Ascending aorta (tissue), 2 donors: ENCODE results near the gene OSMR. TPM values are rescaled to one million over a fixed set of nuclear protein-coding genes. Genes with fewer than 3 reads are reported as not detected.
"Not testable (repeated sequence)": the region's sequence is repeated elsewhere in the genome, so short reads cannot be mapped to it uniquely, and the experiment has no call there.

Source experiments
- DNase-seq, 2 donors: peaks; one replicate each; pipeline ENCODE4 v3.0.0-alpha.2; 2019; ENCODE audit warnings: low spot score in 2 of 2
- H3K27ac ChIP-seq, 2 donors: fragments of 200-600 bp; sonication (generic); one replicate each; pipeline ENCODE4 v1.5.1; 2016 to 2017; ENCODE audit warnings: mild to moderate bottlenecking in 1 of 2
- H3K27me3 ChIP-seq: fragments of 200-600 bp; sonication (generic); one replicate; pipeline ENCODE4 v1.5.1; 2017
- H3K36me3 ChIP-seq, 2 donors: fragments of 200-600 bp; sonication (generic); one replicate each; pipeline ENCODE4 v1.5.1; 2016
- H3K4me1 ChIP-seq, 2 donors: fragments of 200-600 bp; sonication (generic); one replicate each; pipeline ENCODE4 v1.5.1; 2016 to 2017; ENCODE audit warnings: mild to moderate bottlenecking in 1 of 2
- H3K4me3 ChIP-seq, 2 donors: fragments of 200-600 bp; sonication (generic); one replicate each; pipeline ENCODE4 v1.5.1; 2016 to 2017; ENCODE audit warnings: mild to moderate bottlenecking in 1 of 2
- H3K9me3 ChIP-seq, 2 donors: fragments of 200-600 bp; sonication (generic); one replicate each; pipeline ENCODE4 v1.5.1; 2016
- CTCF ChIP-seq, 3 experiments: fragments of 200-600 bp in 2 of 3; fragments of 450-650 bp in 1 of 3; sonication (generic) in 2 of 3; IDR thresholded peaks; one replicate each; pipeline ENCODE4 v1.5.1; 2016 to 2019; ENCODE audit warnings: antibody characterized with exemption in 3 of 3, mild to moderate bottlenecking in 1 of 3, moderate library complexity in 1 of 3
- intact Hi-C: fragments of 100-400 bp; cut with DNase I; formaldehyde crosslinking; loops from one replicate; pipeline ENCODE4 v1.15.1; 2023
- total RNA-seq: library from RNA; depleted of rRNA; stranded (reverse); fragments of >200 nt; gene quantifications from one replicate; pipeline ENCODE4 v1.1.0, GENCODE V29; 2016

OSMR gene
- total RNA-seq, 1 donor from 2014 or later, result 52.4 TPM

GRCh38 chr5:38854907-38855306 lies 9.1 kb downstream of the OSMR start:
- Histone ChIP-seq H3K9me3 (no peaks in the 10 kb centered on the region), H3K36me3 (peaks cover 7 to 16% of the 10 kb centered on the region in 2 donors), H3K4me1 (no peaks in the 10 kb centered on the region), H3K27me3 (no peaks in the 10 kb centered on the region), H3K27ac (no peak overlapping the region), H3K4me3 (no peak overlapping the region)
- TF ChIP-seq CTCF (IDR thresholded peaks at IDR 0.05), result no peak
- intact Hi-C loops, result no loop called here
- no peak for DNase-seq

- TF ChIP-seq CTCF (IDR thresholded peaks at IDR 0.05), result no peak
- intact Hi-C loops, result no loop called here
These were observed 10.8 kb downstream of the OSMR start for GRCh38 chr5:38856660-38857059.

GRCh38 chr5:38858839-38859238 lies 13.0 kb downstream of the OSMR start:
- no peak overlapping the region for H3K27ac ChIP-seq
- no peak overlapping the region for H3K4me3 ChIP-seq

More at GRCh38 chr5:38856660-38857059, 10.8 kb downstream of the OSMR start:
- no peak for DNase-seq
- no peaks in the 10 kb centered on the region for H3K4me1 ChIP-seq
- H3K27me3 ChIP-seq, result no peaks in the 10 kb centered on the region
- no peak overlapping the region for H3K4me3 ChIP-seq
- peaks cover 0 to under 1% of the 10 kb centered on the region in 2 donors for H3K36me3 ChIP-seq
- H3K9me3 ChIP-seq, result no peaks in the 10 kb centered on the region
- no peak overlapping the region for H3K27ac ChIP-seq

GRCh38 chr5:38861986-38862770 lies 16.4 kb downstream of the OSMR start:
- H3K27me3 ChIP-seq, H3K4me3 ChIP-seq, H3K4me1 ChIP-seq, H3K27ac ChIP-seq, DNase-seq, intact Hi-C loops, H3K36me3 ChIP-seq: not testable (repeated sequence)
- peaks cover 3 to 19% of the 10 kb centered on the region in 2 donors for H3K9me3 ChIP-seq

More at GRCh38 chr5:38858839-38859238, 13.0 kb downstream of the OSMR start:
- Histone ChIP-seq H3K4me1 (no peaks in the 10 kb centered on the region), H3K9me3 (peaks cover 1 to 6% of the 10 kb centered on the region in 2 donors), H3K27me3 (no peaks in the 10 kb centered on the region), H3K36me3 (no peaks in the 10 kb centered on the region)
- TF ChIP-seq CTCF (IDR thresholded peaks at IDR 0.05), result no peak
- no peak for DNase-seq
- intact Hi-C loops, result no loop called here

GRCh38 chr5:38866362-38867031 lies 20.7 kb downstream of the OSMR start:
- H3K27me3 ChIP-seq, result no peaks in the 10 kb centered on the region
- TF ChIP-seq CTCF (IDR thresholded peaks at IDR 0.05), result no peak
- peaks cover 7 to 13% of the 10 kb centered on the region in 2 donors for H3K36me3 ChIP-seq
- no peak overlapping the region for H3K4me3 ChIP-seq
- intact Hi-C loops, result no loop called here
- no peak for DNase-seq
- H3K27ac ChIP-seq, result no peak overlapping the region
- peaks cover 4% of the 10 kb centered on the region in 2 donors for H3K4me1 ChIP-seq
- peaks cover 3 to 19% of the 10 kb centered on the region in 2 donors for H3K9me3 ChIP-seq

- TF ChIP-seq CTCF (IDR thresholded peaks at IDR 0.05), result no peak
- DNase-seq, result no peak
- Histone ChIP-seq H3K4me1 (peaks cover 4 to 8% of the 10 kb centered on the region in 2 donors), H3K9me3 (peaks cover 3 to 19% of the 10 kb centered on the region in 2 donors), H3K27me3 (no peaks in the 10 kb centered on the region), H3K27ac (no peak overlapping the region), H3K4me3 (no peak overlapping the region), H3K36me3 (peaks cover 7 to 13% of the 10 kb centered on the region in 2 donors)
- intact Hi-C loops, result no loop called here
These were observed 21.2 kb downstream of the OSMR start for GRCh38 chr5:38867032-38867398.
